ENCODE results near the gene PRRT2. TPM values are rescaled to one million over a fixed set of nuclear protein-coding genes. Genes with fewer than 3 reads are reported as not detected.
A peak's percentile ranks its signal among the peaks of the same experiment; 100 is the strongest.

PRRT2 gene
- polyA plus RNA-seq, 2 of the 4 experiments (the other 2 are of a cell fraction), result 0.25 to 0.44 TPM

GRCh38 chr16:29825145-29826044, 13.4 kb downstream of the PRRT2 start:
- ATAC-seq, result peak; percentile 15 to 56; a peak in 3 of 6 replicates
- FAIRE-seq, result no peak
- peak overlapping the region; percentile 87 for H3K4me2 ChIP-seq
- H3K9me3 ChIP-seq, result no peaks in the 10 kb centered on the region
- TF ChIP-seq MAFK (IDR thresholded peaks at IDR 0.05; ENCODE audit: partially characterized antibody) (peak; percentile 62), ELK1 (IDR thresholded peaks at IDR 0.05; ENCODE audit: low read depth, low read length) (no peak), EHF (CRISPR knock-in tag; IDR thresholded peaks at IDR 0.05) (peak; percentile 31; the same call in 1 of the 2 replicates), JUN (IDR thresholded peaks at IDR 0.05) (peak in 1 of 2 experiments; percentile 39; a peak in 3 of 5 replicates), HEYL (CRISPR knock-in tag; IDR thresholded peaks at IDR 0.05) (no peak), MAX (IDR thresholded peaks at IDR 0.05) (peak; percentile 60), ZSCAN20 (CRISPR knock-in tag; IDR thresholded peaks at IDR 0.05) (no peak), JUNB (IDR thresholded peaks at IDR 0.05) (peak; percentile 55), GATA3 (IDR thresholded peaks at IDR 0.05; ENCODE audit: borderline replicate concordance) (peak; percentile 50; the same call in 1 of the 2 replicates), HOXA7 (CRISPR knock-in tag; IDR thresholded peaks at IDR 0.05) (0 out of 2 replicates have a peak, but pooled peaks have one; percentile 24), HOXB5 (CRISPR knock-in tag; IDR thresholded peaks at IDR 0.05) (0 out of 2 replicates have a peak, but pooled peaks have one; percentile 14), MAZ (IDR thresholded peaks at IDR 0.05; ENCODE audit: borderline replicate concordance, low read depth, low read length) (no peak), FOXS1 (CRISPR knock-in tag; IDR thresholded peaks at IDR 0.05) (0 out of 2 replicates have a peak, but pooled peaks have one; percentile 32), RNF2 (IDR thresholded peaks at IDR 0.05; ENCODE audit: borderline replicate concordance, low read depth) (no peak), RCOR1 (IDR thresholded peaks at IDR 0.05; ENCODE audit: low read depth, low read length) (no peak), FOSL2 (IDR thresholded peaks at IDR 0.05) (peak; percentile 50; the same call in 1 of the 2 replicates), FOSL2 (CRISPR knock-in tag; IDR thresholded peaks at IDR 0.05) (peak; percentile 75)
- peaks cover 90% of the 10 kb centered on the region for H3K4me1 ChIP-seq
- WGBS (ENCODE audit: missing lambda C conversion rate), result 42% methylated on average over 9 of the region's 10 CpGs
- peak overlapping the region; percentile 92 to 93 for H3K27ac ChIP-seq
- POLR2A ChIA-PET, result interaction anchor here (0.6 to 1.1 kb wide), 2 partner anchors 14 to 35 kb away, joined by 4 to 6 read pairs; partner anchors contain the start of gene KIF22
- CTCF ChIA-PET, result interaction anchor here (1.5 to 24.4 kb wide), 5 partner anchors 9 to 195 kb away, joined by 3 to 568 read pairs (median 7); partner anchors contain the start of gene PAGR1
- peak overlapping the region; percentile 17 for H3K4me3 ChIP-seq
- peak; percentile 78 for DNase-seq (ENCODE audit: low read depth in 1 of 2, low spot score in 1 of 2)

GRCh38 chr16:29826342-29826695, 14.3 kb downstream of the PRRT2 start:
- 86% methylated on average over 8 of the region's 8 CpGs for WGBS (ENCODE audit: missing lambda C conversion rate)
- POLR2A ChIA-PET, result interaction anchor here (0.6 to 0.7 kb wide), 2 partner anchors 20 to 222 kb away, joined by 4 read pairs; partner anchors contain the start of gene MAZ
- no peak for FAIRE-seq
- Histone ChIP-seq H3K9me3 (no peaks in the 10 kb centered on the region), H3K4me2 (peak overlapping the region; percentile 87), H3K4me3 (no peak overlapping the region), H3K4me1 (peaks cover 89% of the 10 kb centered on the region), H3K27ac (peak overlapping the region; percentile 92 to 93)
- CTCF ChIA-PET, result interaction anchor here (0.6 to 24.4 kb wide), 9 partner anchors 10 to 871 kb away, joined by 3 to 568 read pairs (median 4); partner anchors contain the start of genes PAGR1 and TLCD3B
- DNase-seq (ENCODE audit: low read depth in 1 of 2, low spot score in 1 of 2), result no peak
- TF ChIP-seq BCL3 (IDR thresholded peaks at IDR 0.05) (no peak), ZSCAN20 (CRISPR knock-in tag; IDR thresholded peaks at IDR 0.05) (no peak), ATOH8 (CRISPR knock-in tag; IDR thresholded peaks at IDR 0.05; ENCODE audit: low read depth) (no peak), POLR2A (IDR thresholded peaks at IDR 0.05; ENCODE audit: low read length) (no peak), FOSL2 (IDR thresholded peaks at IDR 0.05) (no peak), FOSL2 (CRISPR knock-in tag; IDR thresholded peaks at IDR 0.05) (no peak), SMC3 (IDR thresholded peaks at IDR 0.05) (no peak), NR3C1 (IDR thresholded peaks at IDR 0.05) (no peak), ZNF302 (CRISPR knock-in tag; IDR thresholded peaks at IDR 0.05) (no peak), GATA3 (IDR thresholded peaks at IDR 0.05; ENCODE audit: borderline replicate concordance) (no peak), NFE2L2 (conservative IDR thresholded peaks at IDR 0.05; ENCODE audit: low read length) (no peak), HEYL (CRISPR knock-in tag; IDR thresholded peaks at IDR 0.05) (no peak), REST (IDR thresholded peaks at IDR 0.05) (no peak), TFCP2L1 (CRISPR knock-in tag; IDR thresholded peaks at IDR 0.05) (no peak)
- ATAC-seq, result no peak
